Lower leg skin (tissue), 4 donors: Measurements from ENCODE around the gene MAP3K5. TPM values are rescaled to one million over a fixed set of nuclear protein-coding genes. Genes with fewer than 3 reads are reported as not detected.

Source experiments
- DNase-seq, 2 donors: peaks; one replicate each; pipeline ENCODE4 v3.0.0-alpha.2; 2019; ENCODE audit warnings: low spot score in 2 of 2
- H3K4me3 ChIP-seq: fragments of 200-600 bp; sonication (generic); 2 replicates; pipeline ENCODE4 v1.5.1; 2017; ENCODE audit warnings: mild to moderate bottlenecking, low read depth; ENCODE audit not compliant: poor library complexity, severe bottlenecking
- CTCF ChIP-seq, 3 donors: fragments of 450-650 bp; IDR thresholded peaks; one replicate each; pipeline ENCODE4 v1.5.1; 2016; ENCODE audit warnings: antibody characterized with exemption in 3 of 3, mild to moderate bottlenecking in 3 of 3, moderate library complexity in 2 of 3
- POLR2A ChIP-seq, 2 donors: fragments of 450-650 bp; IDR thresholded peaks; one replicate each; pipeline ENCODE4 v1.6.1; 2016 to 2017; ENCODE audit warnings: antibody characterized with exemption in 2 of 2, mild to moderate bottlenecking in 1 of 2, moderate library complexity in 1 of 2
- WGBS, 2 donors: methylation state at CpG; one replicate each; pipeline ENCODE4 v1.1.5; 2018; 5-methylcytosine and 5-hydroxymethylcytosine counted together
- intact Hi-C: fragments of 100-400 bp; cut with DNase I; formaldehyde crosslinking; loops from one replicate; pipeline ENCODE4 v1.15.0; 2023; ENCODE audit warnings: low total_unique reads
- total RNA-seq, 4 donors: library from RNA; depleted of rRNA; stranded (reverse); fragments of >200 nt; gene quantifications; one replicate each; pipeline ENCODE4 v1.1.0, GENCODE V29; 2016

MAP3K5 gene
- total RNA-seq, 4 donors from 2014 or later = 18.9 to 35.2 (median 27.0) TPM

- WGBS, 2 donors = 75 to 83% methylated on average over 2 of the region's 2 CpGs
- no peak for DNase-seq
- intact Hi-C loops = no loop called here
- TF ChIP-seq CTCF (IDR thresholded peaks at IDR 0.05) = no peak
- no peak for TF ChIP-seq POLR2A (IDR thresholded peaks at IDR 0.05)
- no peak overlapping the region for H3K4me3 ChIP-seq
These were observed 133.6 kb downstream of the MAP3K5 start for GRCh38 chr6:136658711-136659110.

GRCh38 chr6:136657666-136658065, 134.6 kb downstream of the MAP3K5 start:
- no peak for DNase-seq
- TF ChIP-seq CTCF (IDR thresholded peaks at IDR 0.05) (no peak), POLR2A (IDR thresholded peaks at IDR 0.05) (no peak)
- H3K4me3 ChIP-seq = no peak overlapping the region
- WGBS, 2 donors = 81 to 87% methylated on average over 4 of the region's 4 CpGs
- intact Hi-C loops = no loop called here

- WGBS, 2 donors = 61 to 69% methylated on average over 1 of the region's 1 CpG
- H3K4me3 ChIP-seq = no peak overlapping the region
- no peak for DNase-seq
- TF ChIP-seq CTCF (IDR thresholded peaks at IDR 0.05) (no peak), POLR2A (IDR thresholded peaks at IDR 0.05) (no peak)
- intact Hi-C loops = no loop called here
These were observed 136.2 kb downstream of the MAP3K5 start for GRCh38 chr6:136656121-136656520.

GRCh38 chr6:136655239-136656014, 136.8 kb downstream of the MAP3K5 start:
- WGBS, 2 donors = 77 to 81% methylated on average over 6 of the region's 6 CpGs
- TF ChIP-seq POLR2A (IDR thresholded peaks at IDR 0.05) (no peak), CTCF (IDR thresholded peaks at IDR 0.05) (no peak)
- intact Hi-C loops = no loop called here
- no peak overlapping the region for H3K4me3 ChIP-seq
- no peak for DNase-seq

- intact Hi-C loops = no loop called here
- DNase-seq = no peak
- TF ChIP-seq POLR2A (IDR thresholded peaks at IDR 0.05) (no peak), CTCF (IDR thresholded peaks at IDR 0.05) (no peak)
- no peak overlapping the region for H3K4me3 ChIP-seq
- WGBS, 2 donors = 91 to 95% methylated on average over 2 of the region's 2 CpGs
These were observed 138.2 kb downstream of the MAP3K5 start for GRCh38 chr6:136654086-136654485.

GRCh38 chr6:136652656-136653055, 139.6 kb downstream of the MAP3K5 start:
- TF ChIP-seq CTCF (IDR thresholded peaks at IDR 0.05) (no peak), POLR2A (IDR thresholded peaks at IDR 0.05) (no peak)
- no peak for DNase-seq
- no peak overlapping the region for H3K4me3 ChIP-seq
- intact Hi-C loops = no loop called here
